OCI-LY1 (cell line): ENCODE data around the gene TPR.

Experiments used
- EZH2 ChIP-seq: fragments of 200-600 bp; sonication (generic), shearing (Covaris generic); IDR thresholded peaks from 2 replicates; pipeline ENCODE4 v1.8.0; 2017; ENCODE audit warnings: borderline replicate concordance, mixed run types, mild to moderate bottlenecking, antibody characterized with exemption, low read length, moderate library complexity, mixed read lengths
- TF ChIP-seq, protein P1 (sequence below): fragments of 200-600 bp; sonication (generic), shearing (Covaris generic); IDR thresholded peaks from 2 replicates; pipeline ENCODE4 v1.5.1; 2017; ENCODE audit warnings: mild to moderate bottlenecking, antibody characterized with exemption, low read length, moderate library complexity, mixed read lengths

DNA sequence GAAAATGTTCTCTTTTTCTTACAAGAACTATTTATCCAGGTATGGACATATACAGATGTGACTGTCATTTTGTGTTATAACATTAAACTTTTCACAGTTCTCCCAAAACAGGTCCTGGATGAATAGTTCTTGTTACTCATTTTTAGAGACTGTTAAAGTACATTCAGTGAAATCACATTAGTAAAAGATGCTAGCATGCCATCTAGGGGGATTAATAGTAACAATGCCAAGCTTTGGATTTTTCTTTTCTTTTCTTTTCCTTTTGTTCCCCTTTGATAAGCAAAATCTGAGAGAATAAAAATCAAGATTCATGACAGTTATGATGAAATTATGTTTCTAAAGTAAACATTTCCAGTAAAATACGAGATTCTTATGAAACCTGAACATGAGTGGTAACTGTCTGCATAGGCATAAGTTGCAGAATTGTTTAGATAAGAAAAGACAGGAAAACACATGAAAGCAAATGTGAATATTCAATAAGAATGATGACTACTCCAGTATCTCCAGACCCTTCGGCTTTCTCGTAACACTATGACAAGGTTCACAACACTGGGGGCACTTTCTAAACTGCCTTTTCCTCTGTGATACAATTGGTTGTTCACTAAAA lies 77.5 kb downstream of the TPR start:
- TF ChIP-seq, protein P1, sequence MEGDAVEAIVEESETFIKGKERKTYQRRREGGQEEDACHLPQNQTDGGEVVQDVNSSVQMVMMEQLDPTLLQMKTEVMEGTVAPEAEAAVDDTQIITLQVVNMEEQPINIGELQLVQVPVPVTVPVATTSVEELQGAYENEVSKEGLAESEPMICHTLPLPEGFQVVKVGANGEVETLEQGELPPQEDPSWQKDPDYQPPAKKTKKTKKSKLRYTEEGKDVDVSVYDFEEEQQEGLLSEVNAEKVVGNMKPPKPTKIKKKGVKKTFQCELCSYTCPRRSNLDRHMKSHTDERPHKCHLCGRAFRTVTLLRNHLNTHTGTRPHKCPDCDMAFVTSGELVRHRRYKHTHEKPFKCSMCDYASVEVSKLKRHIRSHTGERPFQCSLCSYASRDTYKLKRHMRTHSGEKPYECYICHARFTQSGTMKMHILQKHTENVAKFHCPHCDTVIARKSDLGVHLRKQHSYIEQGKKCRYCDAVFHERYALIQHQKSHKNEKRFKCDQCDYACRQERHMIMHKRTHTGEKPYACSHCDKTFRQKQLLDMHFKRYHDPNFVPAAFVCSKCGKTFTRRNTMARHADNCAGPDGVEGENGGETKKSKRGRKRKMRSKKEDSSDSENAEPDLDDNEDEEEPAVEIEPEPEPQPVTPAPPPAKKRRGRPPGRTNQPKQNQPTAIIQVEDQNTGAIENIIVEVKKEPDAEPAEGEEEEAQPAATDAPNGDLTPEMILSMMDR, result no peak
- no peak for TF ChIP-seq EZH2
